DMS 273 (cell line): Measurements from ENCODE around the gene OR51A7.
"Not testable (repeated sequence)": the region's sequence is repeated elsewhere in the genome, so short reads cannot be mapped to it uniquely, and the experiment has no call there.

Experiments used
- DNase-seq: peaks from one replicate; lab custom pipeline; 2025; ENCODE audit not compliant: unreplicated experiment; lab: John Stamatoyannopoulos, UW

Gene OR51A7, protein sequence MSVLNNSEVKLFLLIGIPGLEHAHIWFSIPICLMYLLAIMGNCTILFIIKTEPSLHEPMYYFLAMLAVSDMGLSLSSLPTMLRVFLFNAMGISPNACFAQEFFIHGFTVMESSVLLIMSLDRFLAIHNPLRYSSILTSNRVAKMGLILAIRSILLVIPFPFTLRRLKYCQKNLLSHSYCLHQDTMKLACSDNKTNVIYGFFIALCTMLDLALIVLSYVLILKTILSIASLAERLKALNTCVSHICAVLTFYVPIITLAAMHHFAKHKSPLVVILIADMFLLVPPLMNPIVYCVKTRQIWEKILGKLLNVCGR

DNA sequence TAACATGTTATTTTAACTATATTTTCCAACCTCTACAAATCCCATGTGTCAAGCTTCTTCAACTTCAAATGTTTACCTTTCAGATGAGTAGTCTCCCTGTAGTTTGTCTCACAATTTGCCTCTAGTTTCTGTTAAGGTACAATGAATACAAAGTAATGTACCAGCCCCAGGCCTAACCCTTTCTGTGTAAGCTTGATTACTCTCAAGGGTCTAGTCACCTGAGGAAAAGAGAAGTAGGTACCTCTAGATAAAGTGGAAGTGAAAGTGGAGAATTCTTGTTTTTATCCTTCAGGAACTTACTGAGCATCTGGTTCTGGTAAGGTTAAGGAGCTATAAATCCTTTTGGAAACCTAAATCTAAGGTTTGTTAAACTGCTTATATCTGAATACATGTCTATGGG lies at the start of gene OR51A7:
OR51A7 (plus strand) TSS at position 300 of the 400 bp plus-strand sequence. CDS start 3,587 bp downstream, outside the sequence.
- DNase-seq, result no peak

DNA sequence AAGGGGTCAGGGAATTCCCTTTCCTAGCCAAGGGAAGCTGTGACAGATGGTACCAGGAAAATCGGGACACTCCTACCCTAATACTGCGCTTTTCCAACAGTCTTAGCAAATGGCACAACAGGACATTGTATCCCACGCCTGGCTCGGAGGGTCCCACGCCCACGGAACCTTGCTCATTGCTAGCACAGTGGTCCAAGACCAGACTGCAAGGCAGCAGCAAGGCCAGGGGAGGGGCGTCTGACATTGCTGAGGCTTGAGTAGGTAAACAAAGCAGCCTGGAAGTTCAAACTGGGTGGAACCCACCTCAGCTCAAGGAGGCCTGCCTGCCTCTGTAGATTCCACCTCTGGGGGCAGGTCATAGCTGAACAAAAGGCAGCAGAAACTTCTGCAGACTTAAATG lies 49.3 kb upstream of the OR51A7 start:
- not testable (repeated sequence) for DNase-seq

GRCh38 chr11:4862447-4863236 lies 40.9 kb upstream of the OR51A7 start:
- no peak for DNase-seq

DNA sequence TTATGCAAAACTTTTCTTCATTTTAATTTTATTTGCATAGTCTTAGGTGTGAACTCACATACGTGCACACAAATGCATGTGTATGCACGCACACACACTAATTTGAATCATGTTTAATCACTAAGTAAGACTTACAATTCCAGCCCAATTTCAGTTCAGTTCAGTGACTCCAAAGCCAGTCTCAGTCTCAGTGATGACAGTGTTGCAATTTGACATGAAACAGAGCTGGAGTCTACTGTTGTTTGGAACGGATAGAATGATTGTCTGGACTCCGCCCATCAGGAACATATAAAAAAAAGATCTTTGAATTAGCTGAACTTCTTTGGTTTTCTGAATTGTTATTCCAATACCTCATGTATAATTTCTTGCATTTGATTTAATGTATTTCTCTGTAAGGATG lies 39.7 kb upstream of the OR51A7 start:
- DNase-seq, result no peak

DNA sequence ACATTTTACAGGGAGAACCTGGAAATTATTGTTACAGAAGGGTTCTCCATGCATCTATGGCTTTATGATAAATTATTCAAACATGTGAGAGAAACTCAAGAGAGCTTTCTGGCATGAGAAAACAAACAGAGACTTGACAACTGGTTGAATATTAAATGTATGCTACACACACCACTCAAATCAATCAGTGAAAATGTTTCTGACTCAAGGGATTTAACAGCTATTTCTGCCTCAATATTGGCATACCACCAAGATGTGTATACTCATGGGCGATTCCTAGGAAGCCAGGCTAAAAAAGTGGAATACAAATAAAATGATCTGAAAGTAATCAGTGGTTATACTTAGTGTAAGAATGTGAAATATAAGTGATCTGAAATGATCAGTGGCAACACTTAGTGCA lies 37.7 kb upstream of the OR51A7 start:
- DNase-seq, result no peak

GRCh38 chr11:4881188-4881587 lies 22.4 kb upstream of the OR51A7 start:
- no peak for DNase-seq

DNA sequence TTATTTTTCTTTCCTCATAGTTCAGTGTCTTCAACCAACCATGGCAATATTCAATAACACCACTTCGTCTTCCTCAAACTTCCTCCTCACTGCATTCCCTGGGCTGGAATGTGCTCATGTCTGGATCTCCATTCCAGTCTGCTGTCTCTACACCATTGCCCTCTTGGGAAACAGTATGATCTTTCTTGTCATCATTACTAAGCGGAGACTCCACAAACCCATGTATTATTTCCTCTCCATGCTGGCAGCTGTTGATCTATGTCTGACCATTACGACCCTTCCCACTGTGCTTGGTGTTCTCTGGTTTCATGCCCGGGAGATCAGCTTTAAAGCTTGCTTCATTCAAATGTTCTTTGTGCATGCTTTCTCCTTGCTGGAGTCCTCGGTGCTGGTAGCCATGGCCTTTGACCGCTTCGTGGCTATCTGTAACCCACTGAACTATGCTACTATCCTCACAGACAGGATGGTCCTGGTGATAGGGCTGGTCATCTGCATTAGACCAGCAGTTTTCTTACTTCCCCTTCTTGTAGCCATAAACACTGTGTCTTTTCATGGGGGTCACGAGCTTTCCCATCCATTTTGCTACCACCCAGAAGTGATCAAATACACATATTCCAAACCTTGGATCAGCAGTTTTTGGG lies 21.6 kb upstream of the OR51A7 start, which contains the start of gene OR51T1:
OR51T1 (plus strand) TSS at position 41 of the 641 bp plus-strand sequence; CDS start at position 41, 0 bp downstream.
- DNase-seq, result no peak

- no peak for DNase-seq
These were observed 21.0 kb upstream of the OR51A7 start for GRCh38 chr11:4882543-4882942.

DNA sequence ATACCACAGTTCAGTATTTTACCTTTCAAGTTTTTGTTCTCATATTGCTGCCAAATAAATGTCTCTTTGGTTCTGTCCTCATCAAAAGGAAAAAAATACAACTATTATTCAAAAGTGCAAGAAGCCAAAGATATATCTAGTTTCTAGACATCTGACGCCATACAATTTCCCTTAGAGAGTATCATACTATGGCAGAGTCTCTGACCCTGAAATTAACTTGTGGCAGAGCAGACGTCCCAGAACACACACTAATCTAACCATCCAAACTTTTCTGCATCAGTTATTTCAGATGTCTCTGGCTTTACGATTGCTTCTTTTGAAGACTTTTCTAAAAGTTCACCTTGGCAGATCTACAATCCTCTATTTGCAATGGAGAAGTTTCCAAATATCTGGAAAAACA lies 19.2 kb upstream of the OR51A7 start:
- no peak for DNase-seq

- no peak for DNase-seq
These were observed 17.4 kb upstream of the OR51A7 start for GRCh38 chr11:4886186-4886585.

GRCh38 chr11:4887591-4887990 lies 16.0 kb upstream of the OR51A7 start:
- DNase-seq, result no peak

GRCh38 chr11:4890279-4890678 lies 13.3 kb upstream of the OR51A7 start:
- DNase-seq, result no peak

- no peak for DNase-seq
These were observed 11.5 kb upstream of the OR51A7 start for GRCh38 chr11:4891996-4892640.

DNA sequence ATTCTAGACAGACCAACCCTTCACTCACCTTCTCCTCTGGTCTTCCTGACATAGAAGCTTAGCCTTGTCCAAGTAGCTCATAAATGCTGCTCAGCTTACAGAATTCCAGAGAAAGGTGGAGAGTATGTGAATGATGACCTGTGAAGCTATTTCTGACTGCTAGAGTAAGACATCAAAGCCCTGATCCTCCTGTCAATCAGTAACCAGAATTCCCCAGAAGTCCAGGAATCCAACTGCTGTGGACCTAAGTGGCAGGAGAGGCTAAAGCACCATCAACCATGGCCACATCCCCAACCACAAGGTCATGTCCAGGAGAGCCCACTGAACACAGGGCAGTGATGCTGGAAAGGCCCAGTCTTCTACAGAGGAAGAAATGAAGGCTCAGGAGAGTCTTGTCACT lies 13.0 kb downstream of the OR51A7 start:
- DNase-seq, result no peak

DNA sequence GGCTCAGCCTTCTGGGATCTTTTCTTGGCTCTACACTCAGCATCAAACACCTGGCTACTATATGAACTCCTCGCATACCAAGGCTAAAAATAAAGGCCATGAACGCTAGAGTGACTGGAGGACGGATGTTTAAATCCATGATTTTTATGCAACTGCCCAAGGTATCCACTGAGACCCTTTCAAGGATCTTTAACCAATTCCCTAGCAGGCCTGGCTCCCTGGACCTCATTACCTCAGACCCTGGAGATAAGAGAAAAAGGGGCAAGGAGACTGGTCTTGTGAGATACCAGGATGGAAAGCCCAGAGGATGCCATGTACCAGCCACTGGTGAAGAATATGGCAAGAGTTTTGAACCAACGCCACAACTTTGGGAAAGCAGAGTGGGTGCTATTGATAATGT lies 15.7 kb downstream of the OR51A7 start, which contains the start of gene OR51G2:
OR51G2 (minus strand) TSS at position 101 of the 400 bp plus-strand sequence. CDS start 3,687 bp downstream, outside the sequence.
- DNase-seq, result no peak

DNA sequence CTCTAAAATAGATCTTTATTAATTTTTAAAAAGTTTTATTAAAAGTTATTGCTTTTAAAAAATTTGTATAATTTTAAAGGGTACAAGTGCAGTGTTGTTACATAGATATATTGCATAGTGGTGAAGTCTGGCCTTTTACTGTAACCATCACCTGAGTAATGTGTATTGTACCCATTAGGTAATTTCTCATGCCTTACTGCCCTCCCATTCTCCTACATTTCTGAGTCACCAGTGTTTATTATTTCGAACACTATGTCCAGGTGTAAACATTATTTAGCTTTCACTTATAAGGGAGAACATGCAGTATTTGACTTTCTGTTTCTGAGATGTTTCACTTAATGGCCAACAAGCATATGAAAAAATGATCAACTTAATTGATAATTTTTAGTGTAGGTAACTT lies 18.2 kb downstream of the OR51A7 start:
- DNase-seq, result no peak

DNA sequence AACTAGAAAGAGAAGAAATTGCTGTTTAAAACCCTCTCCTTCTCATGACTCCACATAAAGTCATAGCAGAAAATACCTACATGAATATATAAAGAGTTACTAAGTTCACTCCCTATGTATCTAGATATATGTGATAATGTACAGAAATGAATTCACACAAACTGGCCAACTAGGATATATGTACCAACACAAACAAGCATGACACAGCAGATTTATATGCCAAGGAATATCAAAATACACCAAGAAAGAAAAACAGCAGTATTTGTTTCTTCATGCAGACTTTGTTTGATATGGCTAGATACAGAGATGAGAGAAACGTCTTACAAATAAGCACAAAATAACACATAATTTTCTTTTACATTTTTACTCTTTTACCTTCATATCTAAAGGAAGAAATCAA lies 18.7 kb downstream of the OR51A7 start:
- no peak for DNase-seq

- DNase-seq, result no peak
These were observed 20.7 kb downstream of the OR51A7 start, which contains the start of gene OR51G1 for GRCh38 chr11:4924239-4924638. Gene OR51G1 (minus strand): TSS chr11:4924339. CDS start chr11:4924339, 0 bp downstream.

DNA sequence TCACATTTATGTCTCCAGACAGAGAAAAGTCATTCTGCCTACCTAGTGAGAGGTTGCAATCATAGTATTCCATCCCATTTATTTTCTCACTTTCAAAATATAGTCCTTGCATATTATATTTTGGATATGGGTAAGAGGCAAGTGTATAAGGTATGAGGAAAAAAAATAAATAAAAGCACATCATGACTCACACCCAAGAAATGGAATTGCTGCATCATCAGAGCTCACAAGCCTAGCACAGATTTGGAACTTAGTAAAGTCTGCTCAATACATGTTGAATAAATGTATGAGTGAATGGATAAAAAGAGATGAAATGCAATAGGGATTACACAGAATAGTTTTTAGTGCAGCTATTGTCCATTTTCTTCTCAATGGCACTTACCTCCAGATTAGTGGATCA lies 23.0 kb downstream of the OR51A7 start:
- DNase-seq, result no peak

DNA sequence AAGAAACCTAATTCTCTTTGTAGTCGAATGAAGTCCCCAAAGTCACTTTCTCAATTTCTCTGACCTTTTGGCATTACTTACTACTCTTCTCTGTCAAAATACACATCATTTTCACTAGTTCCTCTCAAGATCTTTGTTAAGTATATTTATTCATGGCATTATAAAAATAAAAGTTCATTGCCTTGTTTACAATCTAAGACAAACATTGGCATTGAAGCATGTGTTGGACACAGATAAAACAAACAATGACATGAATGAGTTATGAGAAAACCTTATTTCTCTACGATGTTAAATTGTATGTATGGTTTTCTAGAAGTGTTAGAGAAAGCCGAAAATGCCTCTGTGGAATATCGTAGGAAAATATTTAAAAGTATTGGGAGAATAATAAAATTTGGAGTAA lies 29.2 kb downstream of the OR51A7 start:
- no peak for DNase-seq

DNA sequence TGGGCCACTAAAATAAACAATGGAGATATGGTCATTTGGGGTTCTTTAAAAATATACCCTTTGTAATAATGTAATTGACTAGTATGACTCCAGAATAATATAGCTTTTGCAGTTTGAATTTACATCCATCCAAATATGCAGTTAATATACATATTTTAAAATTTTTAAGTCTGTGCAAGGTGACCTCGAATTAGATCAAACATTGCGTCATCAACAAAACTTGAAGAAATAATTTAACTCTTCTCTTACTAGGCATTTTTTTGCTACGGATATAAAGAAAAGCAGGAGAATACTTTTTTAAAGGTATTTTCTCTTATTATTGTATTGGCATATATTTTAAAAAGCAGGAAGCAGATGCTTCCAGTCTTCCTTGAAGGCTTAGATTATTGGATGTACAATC lies 33.2 kb downstream of the OR51A7 start:
- no peak for DNase-seq
